Ascending aorta (tissue), 2 donors: Measurements from ENCODE around the gene PLCB2. TPM values are rescaled to one million over a fixed set of nuclear protein-coding genes. Genes with fewer than 3 reads are reported as not detected.

ENCODE experiments used
- DNase-seq, 2 donors: peaks; one replicate each; pipeline ENCODE4 v3.0.0-alpha.2; 2019; ENCODE audit warnings: low spot score in 2 of 2
- H3K27ac ChIP-seq, 2 donors: fragments of 200-600 bp; sonication (generic); one replicate each; pipeline ENCODE4 v1.5.1; 2016 to 2017; ENCODE audit warnings: mild to moderate bottlenecking in 1 of 2
- H3K27me3 ChIP-seq: fragments of 200-600 bp; sonication (generic); one replicate; pipeline ENCODE4 v1.5.1; 2017
- H3K36me3 ChIP-seq, 2 donors: fragments of 200-600 bp; sonication (generic); one replicate each; pipeline ENCODE4 v1.5.1; 2016
- H3K4me1 ChIP-seq, 2 donors: fragments of 200-600 bp; sonication (generic); one replicate each; pipeline ENCODE4 v1.5.1; 2016 to 2017; ENCODE audit warnings: mild to moderate bottlenecking in 1 of 2
- H3K4me3 ChIP-seq, 2 donors: fragments of 200-600 bp; sonication (generic); one replicate each; pipeline ENCODE4 v1.5.1; 2016 to 2017; ENCODE audit warnings: mild to moderate bottlenecking in 1 of 2
- H3K9me3 ChIP-seq, 2 donors: fragments of 200-600 bp; sonication (generic); one replicate each; pipeline ENCODE4 v1.5.1; 2016
- intact Hi-C: fragments of 100-400 bp; cut with DNase I; formaldehyde crosslinking; loops from one replicate; pipeline ENCODE4 v1.15.1; 2023
- total RNA-seq: library from RNA; depleted of rRNA; stranded (reverse); fragments of >200 nt; gene quantifications from one replicate; pipeline ENCODE4 v1.1.0, GENCODE V29; 2016
- TF ChIP-seq, protein P1 (sequence below), 3 experiments: fragments of 200-600 bp in 2 of 3; fragments of 450-650 bp in 1 of 3; sonication (generic) in 2 of 3; IDR thresholded peaks; one replicate each; pipeline ENCODE4 v1.5.1; 2016 to 2019; ENCODE audit warnings: antibody characterized with exemption in 3 of 3, mild to moderate bottlenecking in 1 of 3, moderate library complexity in 1 of 3

Gene PLCB2
- total RNA-seq, 1 donor from 2014 or later, result 6.9 TPM

- Histone ChIP-seq H3K4me1 (peaks cover 9% of the 10 kb centered on the region in 2 donors), H3K36me3 (no peaks in the 10 kb centered on the region), H3K27ac (peak overlapping the region in 1 of 2 donors; percentile 7), H3K9me3 (no peaks in the 10 kb centered on the region), H3K27me3 (no peaks in the 10 kb centered on the region), H3K4me3 (no peak overlapping the region)
- TF ChIP-seq, protein P1, sequence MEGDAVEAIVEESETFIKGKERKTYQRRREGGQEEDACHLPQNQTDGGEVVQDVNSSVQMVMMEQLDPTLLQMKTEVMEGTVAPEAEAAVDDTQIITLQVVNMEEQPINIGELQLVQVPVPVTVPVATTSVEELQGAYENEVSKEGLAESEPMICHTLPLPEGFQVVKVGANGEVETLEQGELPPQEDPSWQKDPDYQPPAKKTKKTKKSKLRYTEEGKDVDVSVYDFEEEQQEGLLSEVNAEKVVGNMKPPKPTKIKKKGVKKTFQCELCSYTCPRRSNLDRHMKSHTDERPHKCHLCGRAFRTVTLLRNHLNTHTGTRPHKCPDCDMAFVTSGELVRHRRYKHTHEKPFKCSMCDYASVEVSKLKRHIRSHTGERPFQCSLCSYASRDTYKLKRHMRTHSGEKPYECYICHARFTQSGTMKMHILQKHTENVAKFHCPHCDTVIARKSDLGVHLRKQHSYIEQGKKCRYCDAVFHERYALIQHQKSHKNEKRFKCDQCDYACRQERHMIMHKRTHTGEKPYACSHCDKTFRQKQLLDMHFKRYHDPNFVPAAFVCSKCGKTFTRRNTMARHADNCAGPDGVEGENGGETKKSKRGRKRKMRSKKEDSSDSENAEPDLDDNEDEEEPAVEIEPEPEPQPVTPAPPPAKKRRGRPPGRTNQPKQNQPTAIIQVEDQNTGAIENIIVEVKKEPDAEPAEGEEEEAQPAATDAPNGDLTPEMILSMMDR (IDR thresholded peaks at IDR 0.05), result no peak
- intact Hi-C loops, result no loop called here
- DNase-seq, result no peak
Observed at GRCh38 chr15:40248006-40248783, 59.5 kb downstream of the PLCB2 start.

GRCh38 chr15:40247406-40247971 lies 60.2 kb downstream of the PLCB2 start:
- no peak for DNase-seq

DNA sequence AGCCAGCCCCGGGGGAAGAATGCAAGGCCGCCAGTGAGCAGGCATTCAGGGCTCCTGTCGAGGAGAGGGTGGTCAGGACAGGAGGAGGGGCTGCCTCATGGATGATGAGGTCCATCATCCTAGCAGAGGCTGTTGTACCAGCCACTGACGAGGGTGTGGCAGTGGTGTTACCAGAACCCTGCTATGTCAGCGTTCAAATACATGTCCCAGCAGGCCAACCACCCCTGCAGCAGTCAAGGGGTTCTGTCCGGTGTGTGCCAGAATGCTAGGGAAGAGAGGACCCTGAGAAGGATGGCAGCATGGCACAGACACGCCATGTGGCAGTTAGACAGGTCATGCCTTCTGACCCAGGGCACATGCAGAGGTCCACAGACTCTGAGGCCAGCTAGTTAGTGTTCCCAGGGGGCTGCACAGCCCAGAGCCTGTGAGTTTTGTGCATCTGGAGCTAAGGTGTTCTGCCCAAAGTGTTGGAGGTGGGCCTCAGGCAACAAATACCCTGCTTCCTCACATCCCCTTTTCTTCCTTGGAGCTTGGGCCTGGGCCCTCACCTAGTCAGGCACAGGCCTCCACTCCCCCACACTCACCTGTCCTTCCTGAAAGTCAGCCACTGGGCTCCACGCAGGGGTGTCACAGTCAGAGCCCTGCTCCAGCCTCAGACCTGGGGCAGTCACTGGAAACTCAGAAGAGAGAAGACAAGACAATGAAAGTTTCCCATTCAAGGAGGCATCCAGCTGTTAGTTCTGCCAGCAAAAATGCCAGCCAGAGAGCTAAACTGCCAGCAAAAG lies 61.0 kb downstream of the PLCB2 start:
- no peaks in the 10 kb centered on the region for H3K4me1 ChIP-seq
- no peaks in the 10 kb centered on the region for H3K36me3 ChIP-seq
- H3K27me3 ChIP-seq, result no peaks in the 10 kb centered on the region
- H3K4me3 ChIP-seq, result no peak overlapping the region
- no peak overlapping the region for H3K27ac ChIP-seq
- no peak for DNase-seq
- TF ChIP-seq, protein P1 (IDR thresholded peaks at IDR 0.05), result no peak
- intact Hi-C loops, result no loop called here
- H3K9me3 ChIP-seq, result no peaks in the 10 kb centered on the region

More at GRCh38 chr15:40247406-40247971, 60.2 kb downstream of the PLCB2 start:
- TF ChIP-seq, protein P1 (IDR thresholded peaks at IDR 0.05), result no peak
- no peaks in the 10 kb centered on the region for H3K36me3 ChIP-seq
- H3K27ac ChIP-seq, result no peak overlapping the region
- intact Hi-C loops, result no loop called here
- no peaks in the 10 kb centered on the region for H3K9me3 ChIP-seq
- H3K4me3 ChIP-seq, result no peak overlapping the region
- H3K27me3 ChIP-seq, result no peaks in the 10 kb centered on the region
- peaks cover 2% of the 10 kb centered on the region in 2 donors for H3K4me1 ChIP-seq

DNA sequence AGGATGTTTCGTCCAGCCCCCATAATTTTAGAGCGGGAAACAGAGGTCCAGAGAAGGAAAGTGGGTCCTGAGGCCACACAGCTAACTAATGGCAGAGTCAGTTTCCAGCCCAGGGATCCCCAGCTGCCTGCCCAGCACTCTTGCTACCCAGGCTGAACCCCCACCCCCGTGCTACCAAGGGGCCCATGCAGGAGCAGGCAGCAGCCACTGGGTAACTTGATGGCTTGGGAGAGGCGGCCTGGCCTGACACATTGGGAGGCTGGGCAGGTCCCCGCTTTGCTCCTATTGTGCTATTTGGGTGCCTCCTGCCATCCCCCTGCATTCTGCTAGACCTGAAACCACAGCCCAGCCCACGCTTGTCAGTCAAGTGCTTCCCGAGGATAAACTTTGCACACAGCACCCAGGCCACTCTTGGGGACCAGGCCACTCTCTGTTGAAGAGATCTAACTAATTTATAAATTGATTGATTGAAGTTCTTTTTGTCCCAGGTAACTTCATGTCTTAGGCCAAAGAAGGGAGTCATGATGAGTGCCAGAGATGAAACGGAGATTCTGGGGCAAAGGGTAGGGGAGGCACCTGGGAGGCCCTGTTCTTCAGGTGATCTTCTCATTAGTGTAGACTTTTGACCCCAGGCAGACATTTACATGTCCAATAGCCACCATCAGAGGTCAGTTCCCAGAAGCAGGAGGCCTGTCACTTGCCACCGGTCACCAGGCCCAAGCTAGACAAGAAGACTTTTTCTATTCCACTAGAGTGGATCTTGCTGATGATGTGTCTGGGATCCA lies 61.9 kb downstream of the PLCB2 start:
- DNase-seq, result no peak
- no peak overlapping the region for H3K27ac ChIP-seq
- no peaks in the 10 kb centered on the region for H3K36me3 ChIP-seq
- no peaks in the 10 kb centered on the region for H3K4me1 ChIP-seq
- intact Hi-C loops, result no loop called here
- no peaks in the 10 kb centered on the region for H3K27me3 ChIP-seq
- TF ChIP-seq, protein P1 (IDR thresholded peaks at IDR 0.05), result no peak
- no peak overlapping the region for H3K4me3 ChIP-seq
- H3K9me3 ChIP-seq, result no peaks in the 10 kb centered on the region

- H3K27ac ChIP-seq, result no peak overlapping the region
- no peaks in the 10 kb centered on the region for H3K36me3 ChIP-seq
- H3K4me3 ChIP-seq, result no peak overlapping the region
- peak in 1 of 2 donors; percentile 47 for DNase-seq
- H3K4me1 ChIP-seq, result no peaks in the 10 kb centered on the region
- TF ChIP-seq, protein P1 (IDR thresholded peaks at IDR 0.05), result no peak
- intact Hi-C loops, result no loop called here
- no peaks in the 10 kb centered on the region for H3K27me3 ChIP-seq
- H3K9me3 ChIP-seq, result no peaks in the 10 kb centered on the region
Observed at GRCh38 chr15:40244961-40245523, 62.7 kb downstream of the PLCB2 start.
